ENCODE measurements around the gene C12orf60.

The C12orf60 gene

DNA sequence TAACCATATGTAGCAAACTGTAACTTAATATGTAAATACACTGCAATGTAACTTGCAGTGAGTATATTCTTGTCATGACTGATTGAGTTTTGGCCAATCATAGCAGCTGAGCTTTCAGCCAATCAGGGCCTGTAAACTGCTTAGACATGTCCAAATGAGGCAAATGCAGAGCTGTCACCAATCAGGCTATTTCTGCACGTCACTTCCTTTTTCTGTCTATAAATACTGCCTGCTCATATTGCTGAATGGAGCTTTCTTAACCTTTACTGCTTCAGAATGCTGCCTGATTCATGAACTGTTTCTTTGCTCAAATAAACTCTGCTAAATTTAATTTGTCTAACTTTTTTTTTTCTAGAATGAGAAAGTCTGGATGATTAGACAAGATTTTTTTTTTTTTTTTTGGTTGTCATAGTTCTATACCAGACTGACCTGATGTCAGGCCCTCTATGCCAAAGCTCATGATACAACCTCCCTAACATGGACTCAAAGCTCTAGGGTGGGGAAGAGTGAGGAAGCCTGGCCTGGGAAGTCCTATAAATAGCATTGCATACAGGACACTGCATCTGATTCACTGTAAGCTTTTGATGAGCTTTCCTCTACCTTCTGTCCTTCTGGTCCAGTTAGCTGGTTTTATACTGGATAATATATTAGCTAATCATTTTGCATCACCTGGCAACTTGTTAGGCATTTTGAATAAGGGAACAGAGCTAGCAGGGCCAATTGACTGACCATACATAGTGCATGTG lies 70.1 kb downstream of the C12orf60 start:
- DNase-seq (ENCODE audit: low spot score) = peak; percentile 18

Data from SK-N-DZ (cell line).